GM19193 (cell line): ENCODE results near the gene GPRC5D.

Experiments
- POLR2A ChIP-seq: IDR thresholded peaks from 4 replicates; pipeline ENCODE4 v1.6.1; 2011; ENCODE audit not compliant: insufficient read depth, insufficient read length; ENCODE audit errors: extremely low read depth

GPRC5D gene

DNA sequence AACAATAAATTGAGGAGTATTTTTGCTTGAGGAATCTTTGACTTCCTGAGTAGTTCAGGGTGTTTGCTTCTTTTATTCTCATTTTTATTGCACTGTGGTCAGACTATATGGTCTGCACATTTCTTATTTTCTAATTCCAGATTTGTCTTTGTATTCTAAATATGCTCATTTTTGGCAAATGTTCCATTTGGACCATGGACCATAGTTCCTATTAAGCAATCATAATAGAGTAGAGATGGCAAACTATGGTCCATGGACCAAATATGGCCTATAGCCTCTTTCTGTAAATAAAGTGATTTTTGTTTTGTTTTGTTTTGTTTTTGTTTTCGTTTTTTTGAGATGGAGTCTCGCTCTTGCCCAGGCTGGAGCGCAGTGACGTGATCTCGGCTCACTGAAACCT is 58.5 kb downstream of the GPRC5D start:
- TF ChIP-seq POLR2A, result no peak

DNA sequence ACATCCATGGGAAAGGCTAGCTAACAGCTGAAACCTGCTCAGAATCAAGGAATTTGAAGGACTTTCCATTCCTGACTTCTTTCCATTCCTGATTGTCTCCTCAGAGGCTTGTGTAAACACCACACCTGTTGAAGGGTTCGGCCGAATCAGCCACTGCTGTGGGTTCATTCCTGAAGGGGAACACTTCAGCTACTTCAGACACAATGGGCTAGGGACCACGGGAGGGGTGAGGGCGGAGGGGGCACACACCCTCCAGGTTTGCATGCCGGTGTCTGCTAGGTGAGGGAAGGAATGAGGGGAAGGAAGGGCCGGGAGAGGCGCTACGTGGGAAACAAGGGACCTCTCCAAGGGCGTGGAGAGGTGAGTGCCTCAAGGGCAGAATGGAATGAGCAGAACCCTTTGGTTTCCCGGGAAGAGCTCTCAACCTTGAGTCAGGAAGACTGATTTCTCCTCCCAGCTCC is 59.3 kb downstream of the GPRC5D start:
- no peak for TF ChIP-seq POLR2A

DNA sequence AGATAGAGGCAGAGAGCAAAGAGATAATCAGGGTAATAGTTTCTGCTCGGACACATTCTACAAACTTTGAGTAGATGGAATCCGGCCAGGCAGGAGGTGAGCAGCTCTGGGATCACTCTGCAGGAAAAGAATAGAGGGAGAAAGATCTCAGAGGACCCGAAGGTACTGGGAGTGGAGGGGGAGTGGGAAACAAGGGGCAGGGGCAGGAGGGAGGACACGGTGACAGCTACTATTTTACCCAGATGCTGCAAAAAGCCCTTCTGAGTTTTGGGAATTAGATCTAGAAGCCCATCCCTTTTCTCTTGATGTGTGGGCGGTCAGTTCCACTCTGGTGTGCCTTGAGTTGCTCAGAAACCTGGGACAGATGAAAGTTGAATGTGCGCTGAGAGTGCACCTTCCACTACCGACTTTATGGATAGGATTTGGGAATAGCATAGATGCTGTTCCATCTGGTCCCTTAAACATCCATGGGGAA is 60.1 kb downstream of the GPRC5D start:
- TF ChIP-seq POLR2A, result no peak

- TF ChIP-seq POLR2A, result no peak
Observed at GRCh38 chr12:12891080-12891880, 60.7 kb downstream of the GPRC5D start, which contains the start of gene GPRC5A. GPRC5A (plus strand) TSS chr12:12891562; CDS start chr12:12908250, 16,688 bp downstream.
